Loucy (cell line): ENCODE results near the gene HMGN2.

Experiments
- H2AFZ ChIP-seq: fragments of 200-600 bp; sonication (generic); 2 replicates; pipeline ENCODE4 v1.6.0; 2016; ENCODE audit warnings: antibody characterized with exemption, mild to moderate bottlenecking, low read length, moderate library complexity
- H3F3A ChIP-seq: fragments of 200-600 bp; 2 replicates; pipeline ENCODE4 v1.6.0; 2016; ENCODE audit warnings: antibody characterized with exemption, low read depth, mild to moderate bottlenecking
- H3K27me3 ChIP-seq: fragments of 200-600 bp; sonication (generic); 2 replicates; pipeline ENCODE4 v1.6.1; 2014; ENCODE audit warnings: low read length, mild to moderate bottlenecking; ENCODE audit not compliant: insufficient read depth, poor library complexity, severe bottlenecking
- H3K36me3 ChIP-seq: fragments of 200-600 bp; sonication (generic); 2 replicates; pipeline ENCODE4 v1.6.1; 2016; ENCODE audit warnings: low read length; ENCODE audit not compliant: insufficient read depth
- H3K4me1 ChIP-seq: fragments of 200-600 bp; sonication (generic); 2 replicates; pipeline ENCODE4 v1.5.1; 2014; ENCODE audit warnings: low read length, mild to moderate bottlenecking; ENCODE audit not compliant: insufficient read depth, poor library complexity, severe bottlenecking
- H3K4me2 ChIP-seq: fragments of 200-600 bp; sonication (generic); 2 replicates; pipeline ENCODE4 v1.6.0; 2014; ENCODE audit warnings: antibody characterized with exemption, low read length, low read depth, mild to moderate bottlenecking; ENCODE audit not compliant: poor library complexity, severe bottlenecking
- H3K4me3 ChIP-seq: fragments of 200-600 bp; sonication (generic); 2 replicates; pipeline ENCODE4 v1.5.1; 2014; ENCODE audit warnings: low read length, mild to moderate bottlenecking, mixed read lengths; ENCODE audit not compliant: poor library complexity, severe bottlenecking
- H3K79me2 ChIP-seq: fragments of 200-600 bp; sonication (generic); 2 replicates; pipeline ENCODE4 v1.6.1; 2014; ENCODE audit warnings: low read length; ENCODE audit not compliant: insufficient read depth
- H3K9ac ChIP-seq: fragments of 200-600 bp; sonication (generic); 2 replicates; pipeline ENCODE4 v1.6.0; 2014; ENCODE audit warnings: mild to moderate bottlenecking, low read depth, low read length, moderate library complexity; ENCODE audit not compliant: poor library complexity, severe bottlenecking
- H3K9me2 ChIP-seq: fragments of 200-600 bp; sonication (generic); replicated peaks from 2 replicates; pipeline ENCODE4 v1.6.1; 2016; ENCODE audit warnings: low read depth, low read length, mixed read lengths
- H3K9me3 ChIP-seq: fragments of 200-600 bp; sonication (generic); 2 replicates; pipeline ENCODE4 v1.6.1; 2014; ENCODE audit warnings: mild to moderate bottlenecking, antibody characterized with exemption, low read length, low read depth; ENCODE audit not compliant: insufficient read depth
- H4K20me1 ChIP-seq: fragments of 200-600 bp; sonication (generic); 2 replicates; pipeline ENCODE4 v1.6.0; 2014; ENCODE audit warnings: antibody characterized with exemption, low read length, mild to moderate bottlenecking; ENCODE audit not compliant: insufficient read depth, poor library complexity, severe bottlenecking
- EZH2phosphoT487 ChIP-seq: fragments of 200-600 bp; IDR thresholded peaks from 2 replicates; pipeline ENCODE4 v1.6.1; 2018; ENCODE audit warnings: antibody characterized with exemption, mild to moderate bottlenecking, moderate library complexity, borderline replicate concordance
- TF ChIP-seq, protein P1 (sequence below): fragments of 200-600 bp; sonication (generic); conservative IDR thresholded peaks from 2 replicates; pipeline ENCODE4 v1.5.1; 2014; ENCODE audit warnings: mild to moderate bottlenecking, antibody characterized with exemption, low read length

HMGN2 gene

DNA sequence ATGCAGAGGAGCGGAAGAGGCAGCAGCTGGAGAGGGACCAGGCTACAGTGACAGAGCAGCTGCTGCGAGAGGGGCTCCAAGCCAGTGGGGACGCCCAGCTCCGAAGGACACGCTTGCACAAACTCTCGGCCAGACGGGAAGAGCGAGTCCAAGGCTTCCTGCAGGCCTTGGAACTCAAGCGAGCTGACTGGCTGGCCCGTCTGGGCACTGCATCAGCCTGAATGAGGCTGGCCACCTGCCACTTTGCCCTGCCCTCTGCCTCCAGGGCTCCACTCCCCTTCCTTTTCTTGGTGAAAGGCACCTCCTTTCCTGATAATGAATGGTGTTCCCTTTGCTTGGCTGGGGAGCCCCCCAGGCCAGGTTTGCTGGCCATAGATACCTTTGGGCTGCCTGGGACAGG, 3.3 kb upstream of the HMGN2 start:
- H3K79me2 ChIP-seq = peaks cover 27% of the 10 kb centered on the region
- H3K36me3 ChIP-seq = peaks cover 55% of the 10 kb centered on the region
- H3K27me3 ChIP-seq = peaks cover 4% of the 10 kb centered on the region
- no peak overlapping the region for H2AFZ ChIP-seq
- H3K9ac ChIP-seq = no peak overlapping the region
- H3K4me3 ChIP-seq = no peak overlapping the region
- no peaks in the 10 kb centered on the region; the same call in 1 of the 2 replicates for H3F3A ChIP-seq
- H4K20me1 ChIP-seq = peaks cover 14% of the 10 kb centered on the region
- H3K4me2 ChIP-seq = no peak overlapping the region
- H3K9me2 ChIP-seq = no peaks in the 10 kb centered on the region
- peaks cover 26% of the 10 kb centered on the region for H3K4me1 ChIP-seq
- H3K9me3 ChIP-seq = no peaks in the 10 kb centered on the region
- TF ChIP-seq, protein P1, sequence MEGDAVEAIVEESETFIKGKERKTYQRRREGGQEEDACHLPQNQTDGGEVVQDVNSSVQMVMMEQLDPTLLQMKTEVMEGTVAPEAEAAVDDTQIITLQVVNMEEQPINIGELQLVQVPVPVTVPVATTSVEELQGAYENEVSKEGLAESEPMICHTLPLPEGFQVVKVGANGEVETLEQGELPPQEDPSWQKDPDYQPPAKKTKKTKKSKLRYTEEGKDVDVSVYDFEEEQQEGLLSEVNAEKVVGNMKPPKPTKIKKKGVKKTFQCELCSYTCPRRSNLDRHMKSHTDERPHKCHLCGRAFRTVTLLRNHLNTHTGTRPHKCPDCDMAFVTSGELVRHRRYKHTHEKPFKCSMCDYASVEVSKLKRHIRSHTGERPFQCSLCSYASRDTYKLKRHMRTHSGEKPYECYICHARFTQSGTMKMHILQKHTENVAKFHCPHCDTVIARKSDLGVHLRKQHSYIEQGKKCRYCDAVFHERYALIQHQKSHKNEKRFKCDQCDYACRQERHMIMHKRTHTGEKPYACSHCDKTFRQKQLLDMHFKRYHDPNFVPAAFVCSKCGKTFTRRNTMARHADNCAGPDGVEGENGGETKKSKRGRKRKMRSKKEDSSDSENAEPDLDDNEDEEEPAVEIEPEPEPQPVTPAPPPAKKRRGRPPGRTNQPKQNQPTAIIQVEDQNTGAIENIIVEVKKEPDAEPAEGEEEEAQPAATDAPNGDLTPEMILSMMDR = no peak
- no peak for TF ChIP-seq EZH2phosphoT487

GRCh38 chr1:26469558-26469957, 2.7 kb upstream of the HMGN2 start:
- Histone ChIP-seq H3K79me2 (peaks cover 34% of the 10 kb centered on the region), H3K4me2 (peak overlapping the region; percentile 91), H3K27me3 (peaks cover 4% of the 10 kb centered on the region), H3K4me1 (peaks cover 32% of the 10 kb centered on the region), H3F3A (no peaks in the 10 kb centered on the region; the same call in 1 of the 2 replicates), H3K4me3 (peak overlapping the region; percentile 10), H3K9me2 (no peaks in the 10 kb centered on the region), H2AFZ (no peak overlapping the region), H3K9ac (peak overlapping the region; percentile 100), H3K9me3 (no peaks in the 10 kb centered on the region), H4K20me1 (peaks cover 21% of the 10 kb centered on the region), H3K36me3 (peaks cover 61% of the 10 kb centered on the region)
- TF ChIP-seq EZH2phosphoT487 = no peak
- TF ChIP-seq, protein P1 = no peak

DNA sequence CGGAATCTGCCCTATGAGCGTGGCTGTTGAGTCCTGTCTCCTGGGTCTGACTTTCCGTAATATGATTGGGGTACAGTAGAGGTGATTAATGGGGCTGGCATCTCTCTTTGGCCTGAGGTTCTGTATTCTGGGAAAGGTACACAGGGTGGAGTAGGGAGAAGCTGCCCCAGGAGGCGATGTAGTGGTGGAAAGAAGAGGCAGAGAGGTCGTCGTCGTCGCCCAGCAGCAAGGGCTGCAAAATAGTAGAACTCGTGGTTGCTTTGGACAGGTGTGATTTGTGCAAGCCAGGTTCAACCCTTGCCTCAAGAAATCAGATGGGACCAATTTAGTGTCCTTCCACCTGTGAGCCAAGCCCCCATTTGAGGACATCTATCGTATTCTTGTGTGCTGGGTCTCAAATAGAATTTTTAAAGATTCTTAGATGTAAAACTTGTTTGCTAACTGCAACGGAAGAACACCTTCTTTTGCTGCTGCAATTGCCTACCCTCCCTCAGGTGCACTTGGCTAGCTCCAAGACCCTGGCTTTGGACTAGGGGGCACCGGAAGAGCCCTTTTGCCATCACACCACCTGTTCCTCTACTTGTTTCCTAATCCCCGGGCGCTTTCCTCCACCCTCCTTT, 1.3 kb upstream of the HMGN2 start:
- Histone ChIP-seq H3K36me3 (peaks cover 55% of the 10 kb centered on the region), H3K9ac (peak overlapping the region; percentile 100), H3K79me2 (peaks cover 41% of the 10 kb centered on the region), H3K9me2 (no peaks in the 10 kb centered on the region), H4K20me1 (peaks cover 28% of the 10 kb centered on the region), H3K4me3 (peak overlapping the region; percentile 92), H3K4me1 (peaks cover 36% of the 10 kb centered on the region), H3F3A (peaks cover 4% of the 10 kb centered on the region; the same call in 1 of the 2 replicates), H3K9me3 (no peaks in the 10 kb centered on the region), H2AFZ (no peak overlapping the region), H3K4me2 (peak overlapping the region; percentile 91), H3K27me3 (peaks cover 4% of the 10 kb centered on the region)
- TF ChIP-seq, protein P1 = no peak
- TF ChIP-seq EZH2phosphoT487 = no peak
